Measurements from ENCODE around the gene NMNAT1.
"Not testable (repeated sequence)": the region's sequence is repeated elsewhere in the genome, so short reads cannot be mapped to it uniquely, and the experiment has no call there.

GRCh38 chr1:10021992-10022391 is 78.7 kb downstream of the NMNAT1 start:
- TF ChIP-seq CTCF (IDR thresholded peaks at IDR 0.05; ENCODE audit: control extremely low read depth in 1 of 3, insufficient read depth in 1 of 3, low read depth in 1 of 3, low read length in 3 of 3); POLR2AphosphoS5 (IDR thresholded peaks at IDR 0.05; ENCODE audit: low read depth, low read length); CHD1 (IDR thresholded peaks at IDR 0.05; ENCODE audit: low read depth, low read length); JUN (IDR thresholded peaks at IDR 0.05; ENCODE audit: low read depth, low read length); TAF1 (IDR thresholded peaks at IDR 0.05; ENCODE audit: low read depth, low read length); NRF1 (IDR thresholded peaks at IDR 0.05; ENCODE audit: low read depth, low read length); PHF8 (conservative IDR thresholded peaks at IDR 0.05; ENCODE audit: low read depth, low read length); POLR2A (IDR thresholded peaks at IDR 0.05; ENCODE audit: control extremely low read depth in 1 of 2, low read depth in 2 of 2, low read length in 2 of 2); RAD21 (IDR thresholded peaks at IDR 0.05 in 1 of 2, conservative IDR thresholded peaks at IDR 0.05 in 1 of 2; ENCODE audit: low read depth in 2 of 2, low read length in 2 of 2); TEAD4 (IDR thresholded peaks at IDR 0.05; ENCODE audit: low read depth, low read length); EP300 (IDR thresholded peaks at IDR 0.05; ENCODE audit: borderline replicate concordance in 1 of 2, low read depth in 2 of 2, low read length in 2 of 2); EZH2 (IDR thresholded peaks at IDR 0.05; ENCODE audit: low read depth, low read length, severe bottlenecking); CEBPB (IDR thresholded peaks at IDR 0.05; ENCODE audit: low read depth, low read length): not testable (repeated sequence)

All from H1 (cell line).